DOHH2 (cell line): ENCODE measurements around the gene RELN.

Source experiments
- CTCF ChIP-seq: fragments of 200-600 bp; sonication (generic); IDR thresholded peaks from one replicate; pipeline ENCODE4 v1.5.1; 2014; ENCODE audit warnings: antibody characterized with exemption, mild to moderate bottlenecking, low read depth, low read length; ENCODE audit not compliant: poor library complexity, severe bottlenecking
- EZH2phosphoT487 ChIP-seq: fragments of 200-600 bp; sonication (generic); IDR thresholded peaks from 2 replicates; pipeline ENCODE4 v1.6.1; 2017; ENCODE audit warnings: borderline replicate concordance, mild to moderate bottlenecking, antibody characterized with exemption, low read length, moderate library complexity, mixed read lengths

- no peak for TF ChIP-seq CTCF
- no peak for TF ChIP-seq EZH2phosphoT487
Measured at GRCh38 chr7:103686763-103687162, 302.7 kb downstream of the RELN start.
